Measurements from ENCODE around the gene SLC31A1.
"Not testable (repeated sequence)": the region's sequence is repeated elsewhere in the genome, so short reads cannot be mapped to it uniquely, and the experiment has no call there.

The SLC31A1 gene

DNA sequence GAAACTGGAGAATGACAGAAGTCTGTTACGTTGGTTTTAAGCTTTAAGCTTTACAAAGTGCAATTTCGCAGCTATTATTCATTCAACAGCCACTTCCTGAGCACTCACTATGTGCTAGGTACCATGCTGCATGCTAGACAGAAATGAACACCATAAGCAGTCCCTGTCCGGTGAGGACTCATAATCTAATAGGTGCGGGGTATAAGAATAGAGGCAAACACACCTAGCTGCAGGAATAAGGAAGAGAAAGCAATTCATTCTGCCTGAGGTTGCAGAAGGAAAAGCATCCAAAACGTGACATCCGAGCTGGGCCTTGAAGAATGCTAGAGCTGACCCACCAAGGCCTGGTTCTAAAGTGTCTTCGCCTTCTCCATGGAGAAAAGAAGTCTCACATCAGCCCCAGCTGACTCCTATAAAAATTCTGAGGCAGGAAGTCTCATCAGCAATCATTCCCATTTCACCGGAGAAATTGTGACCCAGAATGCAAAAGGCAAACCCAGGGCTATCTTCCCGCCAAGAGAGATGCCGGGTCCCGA, 809 bp upstream of the SLC31A1 start:
- no peak for DNase-seq (ENCODE audit: low read depth in 2 of 2, low spot score in 1 of 2)

DNA sequence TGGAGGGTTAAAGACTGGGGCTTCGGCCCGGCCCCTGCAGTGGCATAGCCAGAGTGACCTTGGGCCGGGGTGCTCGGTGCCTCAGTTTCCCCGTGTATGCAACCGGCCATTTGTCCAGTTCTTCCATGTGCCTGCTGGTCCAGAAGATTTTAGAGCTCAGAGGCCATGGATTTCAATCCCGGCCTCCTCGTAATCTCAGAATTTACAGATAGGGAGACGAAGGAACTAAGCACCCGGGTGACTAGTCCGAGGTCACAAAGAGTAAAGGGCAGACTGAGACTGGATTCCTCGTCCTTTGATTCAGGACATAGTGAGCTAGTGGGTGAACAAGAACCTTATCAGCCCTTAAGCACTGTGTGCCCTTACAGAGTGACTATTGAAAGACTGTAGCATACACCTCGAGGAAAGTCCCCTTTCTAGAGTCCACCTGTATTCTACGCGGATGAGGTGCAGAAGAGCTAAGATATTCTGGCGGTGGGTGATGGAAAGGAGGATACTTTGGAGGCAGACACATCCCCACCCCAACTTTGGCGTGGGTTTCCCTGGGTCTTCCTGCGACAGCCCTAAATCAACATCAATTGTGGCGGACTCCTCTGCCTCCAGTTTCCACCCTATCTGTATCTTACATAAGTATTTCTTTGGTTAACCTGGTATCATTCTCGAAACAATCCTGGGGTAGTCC, 597 bp downstream of the SLC31A1 start:
- DNase-seq (ENCODE audit: low read depth in 2 of 2, low spot score in 1 of 2) = no peak

DNA sequence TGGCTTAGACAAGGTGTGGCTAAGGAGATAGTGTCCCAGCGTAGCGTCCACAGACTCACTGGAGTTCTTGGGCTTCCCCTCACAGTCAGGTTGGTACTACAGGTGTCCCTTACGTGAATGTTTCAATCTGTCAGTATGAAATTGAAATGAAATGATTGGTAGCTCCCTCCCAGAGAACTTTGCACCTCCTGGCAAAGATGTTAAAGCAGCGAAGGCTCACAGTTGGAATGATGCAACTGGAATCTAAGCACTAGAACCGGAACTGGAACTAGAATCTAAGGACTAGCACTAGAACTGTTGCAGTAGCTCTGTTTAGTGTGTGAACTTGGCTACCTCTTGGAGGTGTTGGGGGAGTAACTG, 1.1 kb downstream of the SLC31A1 start:
- no peak for DNase-seq (ENCODE audit: low read depth in 2 of 2, low spot score in 1 of 2)

DNA sequence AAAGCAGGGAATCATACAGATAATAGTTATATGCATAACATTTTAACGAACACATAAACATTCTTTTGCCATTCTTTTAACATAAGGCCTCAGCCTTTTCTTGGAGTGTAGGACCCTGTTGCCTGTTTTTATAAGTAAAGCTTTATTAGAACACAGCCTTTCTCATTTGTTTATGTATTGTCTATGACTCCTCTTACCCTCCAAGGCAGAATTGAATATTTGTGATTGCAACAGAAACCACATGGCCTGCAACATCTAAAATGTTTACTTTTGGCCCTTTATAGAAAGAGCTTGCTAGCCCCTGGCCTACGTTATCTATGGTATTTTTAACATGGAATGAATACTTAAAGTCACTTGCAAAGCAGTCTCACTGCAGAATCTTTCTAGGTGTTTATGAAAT, 2.6 kb downstream of the SLC31A1 start:
- DNase-seq (ENCODE audit: low read depth in 2 of 2, low spot score in 1 of 2) = no peak

DNA sequence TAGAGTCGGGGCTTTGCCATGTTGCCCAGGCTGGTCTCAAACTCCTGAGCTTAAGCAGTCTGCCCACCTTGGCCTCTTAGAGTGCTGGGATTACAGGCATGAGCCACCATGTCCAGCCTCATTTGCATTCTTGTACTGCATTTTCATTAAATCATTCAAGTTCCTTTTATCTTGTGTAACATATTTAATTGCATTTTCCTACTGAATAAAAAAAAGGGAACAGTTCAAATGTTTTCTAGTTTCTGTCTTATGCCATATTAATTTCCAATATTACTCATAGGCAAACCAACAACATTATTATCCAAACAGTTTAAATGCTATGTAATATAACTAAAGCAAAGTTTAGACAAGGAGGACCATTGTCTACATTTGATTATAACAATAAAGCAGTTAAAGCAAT, 6.1 kb downstream of the SLC31A1 start:
- no peak for DNase-seq (ENCODE audit: low read depth in 2 of 2, low spot score in 1 of 2)

DNA sequence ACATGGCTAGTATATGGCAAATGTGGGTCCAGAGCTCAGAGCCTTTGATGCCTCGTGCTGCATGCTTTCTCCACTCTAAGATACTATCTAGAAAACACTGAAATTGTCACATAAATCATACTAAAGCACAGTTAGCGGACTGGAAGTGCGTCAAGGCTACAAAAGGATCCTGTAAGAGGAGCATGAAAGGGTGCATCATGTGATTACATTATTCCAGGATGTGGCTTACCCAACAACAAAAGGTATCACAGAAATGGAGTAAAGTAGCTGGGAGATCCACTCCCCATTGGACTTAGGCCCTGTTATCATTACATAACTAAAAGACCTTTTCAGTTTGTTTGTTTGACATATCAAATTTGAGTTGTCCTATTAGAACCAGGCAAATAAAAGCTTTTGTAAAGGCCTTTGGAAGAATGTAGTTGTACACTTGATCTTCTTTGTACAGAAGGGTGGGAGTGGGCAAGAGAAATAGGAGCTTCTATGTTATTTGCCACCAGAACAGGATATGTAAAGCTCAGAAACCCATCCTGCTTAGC, 6.9 kb downstream of the SLC31A1 start:
- no peak for DNase-seq (ENCODE audit: low read depth in 2 of 2, low spot score in 1 of 2)

DNA sequence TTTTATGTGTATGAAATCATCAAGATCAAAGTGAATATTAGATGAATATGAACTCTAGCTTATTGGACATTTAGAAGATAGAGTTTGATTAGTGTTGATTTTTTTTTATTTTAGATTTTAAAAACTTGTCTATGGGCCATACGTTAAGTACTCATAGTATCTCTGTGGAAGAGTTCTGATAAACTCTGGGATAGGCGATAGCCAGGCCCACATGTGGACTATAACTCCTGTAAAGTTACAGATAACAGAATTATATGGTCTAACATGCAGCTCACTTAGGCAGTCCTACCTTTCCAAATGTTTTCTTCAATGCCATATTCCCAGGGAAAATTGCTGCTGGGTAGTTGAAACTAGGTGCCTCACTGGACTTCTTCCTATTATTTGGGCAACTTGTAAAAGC, 10.4 kb downstream of the SLC31A1 start:
- DNase-seq (ENCODE audit: low read depth in 2 of 2, low spot score in 1 of 2) = no peak

DNA sequence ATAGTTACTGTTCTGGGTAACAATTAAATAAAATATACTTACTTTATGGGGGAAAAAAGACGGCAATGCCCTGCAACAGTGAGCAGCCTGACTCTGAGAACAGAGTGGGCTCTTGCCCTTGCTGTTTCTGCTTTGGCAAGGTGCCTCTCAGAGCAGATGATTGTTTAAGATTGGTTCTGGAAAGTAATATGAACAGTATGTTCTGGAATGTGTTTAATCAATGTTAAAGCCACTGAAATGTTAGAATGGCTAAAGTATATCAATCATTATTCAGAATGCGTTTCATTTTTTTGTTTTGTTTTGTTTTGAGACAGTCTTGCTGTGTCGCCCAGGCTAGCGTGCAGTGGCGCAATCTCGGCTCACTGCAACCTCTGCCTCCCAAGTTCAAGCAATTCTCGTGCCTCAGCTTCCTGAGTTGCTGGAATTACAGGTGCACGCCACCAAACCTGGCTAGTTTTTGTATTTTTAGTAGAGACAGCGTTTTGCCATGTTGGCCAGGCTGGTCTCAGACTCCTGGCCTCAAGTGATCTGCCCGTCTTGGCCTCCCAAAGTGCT, 14.4 kb downstream of the SLC31A1 start:
- DNase-seq (ENCODE audit: low read depth in 2 of 2, low spot score in 1 of 2) = not testable (repeated sequence)

DNA sequence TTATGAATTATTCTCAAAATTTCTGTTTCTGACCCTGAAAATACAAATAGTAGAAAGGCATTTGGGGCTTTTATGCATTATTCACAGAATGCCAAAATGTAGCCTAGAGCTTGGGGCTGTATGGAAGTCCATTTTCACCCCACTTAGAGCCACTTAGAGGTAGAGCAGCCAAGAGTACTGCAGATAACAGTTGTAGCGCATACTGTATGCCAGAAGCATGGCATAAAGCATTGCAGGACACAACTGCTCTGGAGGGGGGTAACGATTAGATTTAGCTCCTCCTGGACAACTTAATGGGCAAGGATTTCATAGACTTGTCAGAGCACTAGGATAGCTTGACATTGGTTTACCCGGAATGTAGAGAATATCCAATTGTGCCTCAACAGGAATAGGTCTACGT, 15.7 kb downstream of the SLC31A1 start:
- no peak for DNase-seq (ENCODE audit: low read depth in 2 of 2, low spot score in 1 of 2)

DNA sequence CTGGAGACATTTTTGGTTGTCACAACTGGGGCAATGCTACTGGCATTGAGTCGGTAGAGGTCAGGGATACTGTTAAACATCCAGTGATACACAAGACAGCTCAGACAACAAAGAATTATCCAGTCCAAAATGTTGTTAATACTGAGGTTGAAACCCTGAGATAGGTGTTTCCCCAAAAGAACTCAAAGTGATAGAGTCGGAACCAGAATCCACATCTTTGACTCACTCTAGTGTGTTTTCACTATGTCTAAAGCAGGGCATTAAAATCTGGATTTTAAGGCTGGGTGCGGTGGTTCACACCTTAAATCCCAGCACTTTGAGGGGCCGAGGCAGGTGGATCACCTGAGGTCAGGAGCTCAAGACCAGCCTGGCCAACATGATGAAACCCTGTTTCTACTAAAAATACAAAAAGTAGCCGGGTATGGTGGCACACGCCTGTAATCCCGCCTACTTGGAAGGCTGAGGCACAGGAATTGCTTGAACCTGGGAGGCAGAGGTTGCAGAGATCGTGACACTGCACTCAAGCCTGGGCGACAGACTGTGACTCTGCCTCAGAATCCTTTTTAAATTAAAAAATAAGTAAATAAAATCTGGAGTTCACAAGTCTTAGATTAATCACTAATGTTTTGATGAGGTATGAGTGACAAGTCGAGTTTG, 17.0 kb downstream of the SLC31A1 start:
- no peak for DNase-seq (ENCODE audit: low read depth in 2 of 2, low spot score in 1 of 2)

DNA sequence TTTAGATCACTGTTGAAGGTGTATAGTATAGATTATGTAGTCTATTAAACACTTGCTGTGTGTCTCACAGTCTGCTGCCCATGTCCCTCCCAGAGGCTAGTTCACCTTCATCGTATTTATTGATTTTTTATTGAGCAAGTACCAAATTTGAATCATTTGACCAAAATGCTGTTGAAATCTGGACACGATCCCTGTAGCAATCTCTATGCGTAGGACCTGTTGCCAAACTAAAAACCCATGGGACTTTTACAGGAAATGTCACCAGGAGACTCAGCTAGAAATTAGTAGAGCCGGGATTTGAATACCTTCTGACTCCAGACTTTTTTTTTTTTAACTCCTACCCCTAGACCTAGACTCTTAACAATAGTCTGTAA, 17.5 kb downstream of the SLC31A1 start:
- no peak for DNase-seq (ENCODE audit: low read depth in 2 of 2, low spot score in 1 of 2)

DNA sequence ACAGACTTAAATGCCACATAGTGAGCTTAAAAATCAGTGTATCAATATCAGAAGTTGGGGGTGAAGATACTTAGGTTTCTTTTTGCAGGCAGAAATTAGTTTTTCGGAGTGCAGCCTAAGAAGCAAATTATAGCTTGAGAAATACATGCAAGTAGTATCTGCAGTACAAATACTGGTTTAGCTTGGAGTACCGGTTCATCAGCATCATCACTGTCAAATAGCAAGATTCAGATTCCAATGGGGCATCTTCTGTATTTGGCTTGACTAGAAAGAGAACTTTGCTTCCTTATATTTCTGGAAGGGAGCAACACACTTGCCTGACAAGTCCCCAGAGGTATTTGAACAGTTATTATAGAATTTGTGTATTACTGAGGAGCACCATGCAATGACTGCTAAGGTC, 19.8 kb downstream of the SLC31A1 start:
- no peak for DNase-seq (ENCODE audit: low read depth in 2 of 2, low spot score in 1 of 2)

DNA sequence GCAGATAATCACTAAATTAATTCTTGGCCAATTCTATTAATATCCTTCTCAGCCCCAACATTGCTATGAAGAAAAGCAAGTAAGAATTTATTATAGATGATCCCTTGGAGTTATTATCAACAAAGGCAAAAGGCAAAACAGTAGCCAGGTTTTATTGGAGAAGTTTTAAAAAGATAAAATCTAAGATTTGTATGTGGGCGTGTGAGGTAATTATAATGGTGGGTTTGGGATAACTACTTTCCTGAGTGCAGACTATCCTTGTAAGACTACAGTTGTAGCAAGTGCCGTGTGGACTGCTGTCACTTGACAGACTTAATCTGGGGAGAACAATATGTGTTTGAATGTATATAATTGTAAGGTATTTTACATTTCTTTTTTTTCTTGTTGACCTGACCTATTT, 23.2 kb downstream of the SLC31A1 start:
- DNase-seq (ENCODE audit: low read depth in 2 of 2, low spot score in 1 of 2) = no peak

DNA sequence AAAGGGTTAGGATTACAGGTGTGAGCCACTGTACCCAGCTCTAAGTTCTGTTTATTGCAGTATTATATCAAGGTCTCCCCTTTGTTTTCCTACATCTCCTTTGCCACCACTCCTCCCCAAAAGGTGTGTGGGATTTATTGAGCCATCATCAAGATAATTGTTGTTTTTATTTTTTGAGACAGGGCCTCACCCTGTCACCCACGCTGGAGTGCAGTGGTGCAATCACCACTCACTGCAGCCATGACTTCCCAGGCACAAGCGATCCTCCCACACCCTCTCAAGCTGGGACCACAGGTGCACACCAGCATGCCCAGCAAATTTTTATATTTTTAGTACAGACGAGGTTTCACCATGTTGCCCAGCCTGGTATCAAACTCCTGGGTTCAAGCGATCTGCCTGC, 24.6 kb downstream of the SLC31A1 start:
- DNase-seq (ENCODE audit: low read depth in 2 of 2, low spot score in 1 of 2) = no peak

DNA sequence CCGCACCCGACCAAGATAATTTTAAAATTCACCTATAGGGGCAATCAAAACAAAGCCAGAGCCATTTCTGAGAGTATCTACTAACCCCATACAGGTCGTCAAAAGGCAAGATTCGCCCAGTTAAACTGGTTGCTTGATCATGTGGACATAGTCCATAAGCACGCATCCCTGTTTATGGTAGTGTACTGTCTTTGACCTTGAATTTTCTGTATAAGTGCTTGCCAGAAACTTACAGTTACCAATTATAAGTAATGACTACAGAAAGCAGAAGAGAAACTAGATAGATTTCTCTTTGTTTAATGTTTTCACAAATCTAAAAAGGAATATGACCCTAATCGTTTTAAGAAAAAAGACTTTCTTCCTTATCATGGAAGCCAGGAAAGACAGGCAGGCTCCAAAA, 25.6 kb downstream of the SLC31A1 start:
- DNase-seq (ENCODE audit: low read depth in 2 of 2, low spot score in 1 of 2) = no peak

DNA sequence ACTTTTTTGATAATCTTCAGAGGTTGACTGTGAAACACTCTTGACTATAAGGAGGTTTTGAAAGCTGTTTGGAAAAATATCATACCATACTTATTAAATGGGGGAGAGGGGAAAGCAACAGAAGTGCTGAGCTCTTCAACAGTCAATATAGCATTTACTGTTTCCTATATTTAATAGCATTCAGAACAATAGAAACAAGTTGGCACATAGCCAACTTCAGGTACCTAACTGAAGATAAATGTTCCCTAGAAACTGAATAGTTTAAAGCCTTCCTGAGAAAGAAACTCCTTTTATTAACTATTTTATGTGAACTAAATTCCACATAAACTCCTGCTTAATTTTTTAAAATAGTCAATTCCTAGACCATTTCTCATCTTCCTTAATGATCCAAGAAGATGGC, 26.3 kb downstream of the SLC31A1 start:
- DNase-seq (ENCODE audit: low read depth in 2 of 2, low spot score in 1 of 2) = no peak

DNA sequence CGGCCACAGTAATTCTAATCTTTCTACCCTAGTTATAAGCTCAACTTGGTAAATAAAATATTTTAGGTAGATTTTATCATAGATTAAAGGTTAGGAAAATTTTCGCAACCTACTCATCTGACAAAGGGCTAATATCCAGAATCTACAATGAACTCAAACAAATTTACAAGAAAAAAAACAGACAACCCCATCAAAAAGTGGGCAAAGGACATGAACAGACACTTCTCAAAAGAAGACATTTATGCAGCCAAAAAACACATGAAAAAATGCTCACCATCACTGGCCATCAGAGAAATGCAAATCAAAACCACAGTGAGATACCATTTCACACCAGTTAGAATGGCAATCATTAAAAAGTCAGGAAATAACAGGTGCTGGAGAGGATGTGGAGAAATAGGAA, 28.3 kb downstream of the SLC31A1 start:
- DNase-seq (ENCODE audit: low read depth in 2 of 2, low spot score in 1 of 2) = not testable (repeated sequence)

DNA sequence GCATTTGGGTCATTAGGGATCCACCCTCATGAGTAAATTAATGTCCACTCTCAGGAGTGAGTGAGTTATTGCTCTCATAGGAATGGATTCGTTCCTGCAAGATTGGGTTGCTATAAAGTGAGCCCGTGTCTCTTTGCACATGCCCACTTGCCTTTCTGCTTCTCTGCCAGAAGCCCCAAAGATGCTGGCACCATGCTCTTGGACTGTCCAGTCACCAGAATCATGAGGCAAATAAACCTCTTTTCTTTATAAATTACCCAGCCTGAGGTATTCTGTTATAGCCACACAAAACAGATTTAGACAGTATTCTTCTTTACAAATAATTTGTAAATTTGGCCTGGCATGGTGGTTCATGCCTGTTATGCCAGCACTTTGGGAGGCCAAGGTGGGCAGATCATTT, 29.5 kb downstream of the SLC31A1 start:
- no peak for DNase-seq (ENCODE audit: low read depth in 2 of 2, low spot score in 1 of 2)

DNA sequence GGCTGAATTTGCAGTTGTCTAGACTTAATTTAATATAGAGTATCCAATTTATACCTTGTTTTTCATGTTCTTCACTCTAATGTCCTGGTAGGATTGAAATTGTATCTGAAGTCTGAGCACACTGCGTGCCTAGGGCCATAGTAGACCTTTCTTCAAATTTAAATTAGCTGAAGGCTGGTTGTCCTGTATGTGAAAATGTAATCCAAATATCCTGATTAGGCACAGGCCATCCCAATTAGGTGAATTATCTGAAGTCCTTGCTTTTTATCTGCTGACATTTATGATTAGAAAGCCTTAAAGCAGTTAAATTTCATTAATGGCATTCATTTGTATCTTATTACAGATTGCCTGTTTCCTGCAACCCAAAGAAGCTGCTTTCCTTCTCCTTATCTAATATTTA, 33.6 kb downstream of the SLC31A1 start:
- no peak for DNase-seq (ENCODE audit: low read depth in 2 of 2, low spot score in 1 of 2)

DNA sequence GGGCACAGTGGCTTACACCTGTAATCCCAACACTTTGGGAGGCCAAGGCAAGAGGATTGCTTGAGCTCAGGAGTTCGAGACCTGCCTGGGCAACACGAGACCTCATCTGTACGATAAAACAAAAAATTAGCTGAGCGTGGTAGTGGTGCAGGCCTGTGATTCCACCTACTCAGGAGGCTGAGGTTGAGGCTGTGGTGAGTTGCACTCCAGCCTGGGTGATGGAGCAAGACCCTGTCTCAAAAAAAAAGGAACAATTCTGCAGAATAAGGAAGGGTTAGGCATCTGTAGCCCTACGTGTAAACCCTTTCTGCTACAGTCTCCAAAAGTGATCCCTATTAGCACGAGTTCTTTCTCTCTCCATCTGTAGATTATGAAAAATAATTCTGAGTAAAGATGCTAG, 34.1 kb downstream of the SLC31A1 start:
- no peak for DNase-seq (ENCODE audit: low read depth in 2 of 2, low spot score in 1 of 2)

DNA sequence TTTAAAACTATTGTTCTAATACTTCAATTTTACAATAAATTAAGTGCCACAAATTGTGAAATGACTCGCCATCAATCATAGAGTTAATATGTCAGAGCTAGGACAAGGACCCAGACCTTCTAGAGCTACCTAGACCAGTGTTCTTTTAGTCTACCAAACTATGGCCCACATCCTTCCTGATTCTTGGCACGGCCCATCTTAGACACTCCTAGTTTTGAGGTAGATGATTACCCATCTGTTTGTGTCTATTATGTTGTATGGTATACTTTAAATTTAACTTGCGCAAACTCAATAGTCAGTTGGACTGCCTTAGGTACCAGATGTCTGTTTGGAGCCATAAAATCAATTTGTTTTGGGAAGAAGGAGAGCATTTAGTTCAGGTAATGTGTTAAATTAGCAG, 36.5 kb downstream of the SLC31A1 start:
- DNase-seq (ENCODE audit: low read depth in 2 of 2, low spot score in 1 of 2) = no peak

DNA sequence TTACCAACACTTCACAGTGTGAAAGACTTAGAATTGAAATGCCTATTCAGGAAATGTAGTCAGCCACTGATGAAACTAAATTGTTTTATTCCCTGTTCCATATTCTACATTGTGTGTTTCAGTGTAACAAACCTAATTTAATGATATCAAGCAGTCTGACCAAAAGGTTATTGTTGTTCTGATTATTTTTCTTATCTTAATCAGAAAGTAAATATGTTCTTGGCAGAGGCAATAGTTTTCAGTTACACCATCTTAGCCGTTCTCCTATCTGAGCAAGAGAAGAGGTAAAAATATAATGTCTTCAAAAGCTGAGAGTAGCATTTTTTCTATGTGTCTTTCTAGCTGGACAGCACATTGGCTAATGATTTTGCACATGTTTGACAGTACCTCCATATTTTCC, 36.9 kb downstream of the SLC31A1 start:
- no peak for DNase-seq (ENCODE audit: low read depth in 2 of 2, low spot score in 1 of 2)

All from stimulated activated CD8-positive, alpha-beta memory T cell treated with anti-CD3 and anti-CD28 coated beads, Interleukin-4, amount 100 ng/mL, for 4 hours (primary cell).